ENCODE data around the gene FIBIN.

Gene FIBIN

DNA sequence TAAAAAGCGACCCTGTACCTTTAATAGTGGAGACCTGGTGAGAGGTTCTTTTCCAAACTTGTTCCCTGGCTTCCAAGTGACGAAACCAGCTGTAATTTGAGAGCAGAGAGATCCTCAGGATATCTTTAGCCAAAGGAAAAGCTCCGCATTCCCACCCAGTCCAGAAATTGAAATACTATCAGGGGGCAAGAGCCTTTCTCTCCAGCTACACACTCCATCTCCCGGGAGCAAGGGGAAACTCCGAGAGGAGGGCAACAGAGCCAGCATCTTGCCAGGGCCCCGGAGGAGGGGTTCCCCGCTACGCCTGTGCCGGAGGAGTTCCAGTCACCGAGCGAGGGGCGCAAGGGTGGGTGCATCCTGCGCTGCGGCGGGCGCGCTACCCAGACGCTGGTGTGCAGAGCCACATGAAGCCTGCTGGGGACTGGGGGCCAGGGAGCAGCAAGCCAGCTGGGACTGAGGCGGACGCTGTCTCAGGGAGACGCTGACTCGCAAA is at the start of gene FIBIN:
Gene FIBIN, plus strand, starts transcription at position 148 of the 493 bp plus-strand sequence. CDS start 415 bp downstream, outside the sequence.
- TF ChIP-seq, protein P1, sequence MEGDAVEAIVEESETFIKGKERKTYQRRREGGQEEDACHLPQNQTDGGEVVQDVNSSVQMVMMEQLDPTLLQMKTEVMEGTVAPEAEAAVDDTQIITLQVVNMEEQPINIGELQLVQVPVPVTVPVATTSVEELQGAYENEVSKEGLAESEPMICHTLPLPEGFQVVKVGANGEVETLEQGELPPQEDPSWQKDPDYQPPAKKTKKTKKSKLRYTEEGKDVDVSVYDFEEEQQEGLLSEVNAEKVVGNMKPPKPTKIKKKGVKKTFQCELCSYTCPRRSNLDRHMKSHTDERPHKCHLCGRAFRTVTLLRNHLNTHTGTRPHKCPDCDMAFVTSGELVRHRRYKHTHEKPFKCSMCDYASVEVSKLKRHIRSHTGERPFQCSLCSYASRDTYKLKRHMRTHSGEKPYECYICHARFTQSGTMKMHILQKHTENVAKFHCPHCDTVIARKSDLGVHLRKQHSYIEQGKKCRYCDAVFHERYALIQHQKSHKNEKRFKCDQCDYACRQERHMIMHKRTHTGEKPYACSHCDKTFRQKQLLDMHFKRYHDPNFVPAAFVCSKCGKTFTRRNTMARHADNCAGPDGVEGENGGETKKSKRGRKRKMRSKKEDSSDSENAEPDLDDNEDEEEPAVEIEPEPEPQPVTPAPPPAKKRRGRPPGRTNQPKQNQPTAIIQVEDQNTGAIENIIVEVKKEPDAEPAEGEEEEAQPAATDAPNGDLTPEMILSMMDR (conservative IDR thresholded peaks at IDR 0.05; ENCODE audit: low read depth, low read length), result peak; percentile 16
- H3K4me3 ChIP-seq (ENCODE audit: low read depth, low read length), result peak within 1 kb of the TSS; percentile 73
- peak; percentile 84 for DNase-seq (ENCODE audit: low read depth)

- TF ChIP-seq, protein P1 (conservative IDR thresholded peaks at IDR 0.05; ENCODE audit: low read depth, low read length), result no peak
- DNase-seq (ENCODE audit: low read depth), result peak; percentile 40
- H3K4me3 ChIP-seq (ENCODE audit: low read depth, low read length), result no peak overlapping the region
Observed at GRCh38 chr11:26944866-26945664, 48.8 kb upstream of the FIBIN start.

- peak; percentile 88 for DNase-seq (ENCODE audit: low read depth)
- TF ChIP-seq, protein P1 (conservative IDR thresholded peaks at IDR 0.05; ENCODE audit: low read depth, low read length), result no peak
- no peak overlapping the region for H3K4me3 ChIP-seq (ENCODE audit: low read depth, low read length)
Observed at GRCh38 chr11:26946257-26946716, 47.6 kb upstream of the FIBIN start.

DNA sequence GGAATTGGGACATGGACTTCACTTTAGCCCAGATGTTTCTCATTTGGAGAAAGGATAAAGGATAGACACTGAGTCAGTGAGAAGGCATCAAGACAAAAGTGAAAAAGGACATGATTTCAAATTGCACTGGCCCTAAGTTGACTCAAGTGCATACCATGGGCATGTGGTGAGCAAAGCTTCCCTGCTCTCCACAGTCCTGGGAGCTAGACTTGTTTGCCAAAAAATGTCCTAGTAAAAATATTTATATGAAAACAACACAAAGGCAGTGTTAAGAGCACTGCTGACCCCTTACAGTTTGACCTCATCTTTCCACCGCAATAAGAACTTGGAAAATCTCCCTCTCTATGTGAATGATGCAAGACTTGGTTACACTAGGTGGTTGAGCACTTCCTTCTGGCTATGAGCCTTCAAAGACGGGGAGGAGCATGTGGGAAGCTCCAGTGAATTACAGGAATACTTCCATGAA is 46.5 kb upstream of the FIBIN start:
- DNase-seq (ENCODE audit: low read depth), result peak; percentile 100
- no peak overlapping the region for H3K4me3 ChIP-seq (ENCODE audit: low read depth, low read length)

DNA sequence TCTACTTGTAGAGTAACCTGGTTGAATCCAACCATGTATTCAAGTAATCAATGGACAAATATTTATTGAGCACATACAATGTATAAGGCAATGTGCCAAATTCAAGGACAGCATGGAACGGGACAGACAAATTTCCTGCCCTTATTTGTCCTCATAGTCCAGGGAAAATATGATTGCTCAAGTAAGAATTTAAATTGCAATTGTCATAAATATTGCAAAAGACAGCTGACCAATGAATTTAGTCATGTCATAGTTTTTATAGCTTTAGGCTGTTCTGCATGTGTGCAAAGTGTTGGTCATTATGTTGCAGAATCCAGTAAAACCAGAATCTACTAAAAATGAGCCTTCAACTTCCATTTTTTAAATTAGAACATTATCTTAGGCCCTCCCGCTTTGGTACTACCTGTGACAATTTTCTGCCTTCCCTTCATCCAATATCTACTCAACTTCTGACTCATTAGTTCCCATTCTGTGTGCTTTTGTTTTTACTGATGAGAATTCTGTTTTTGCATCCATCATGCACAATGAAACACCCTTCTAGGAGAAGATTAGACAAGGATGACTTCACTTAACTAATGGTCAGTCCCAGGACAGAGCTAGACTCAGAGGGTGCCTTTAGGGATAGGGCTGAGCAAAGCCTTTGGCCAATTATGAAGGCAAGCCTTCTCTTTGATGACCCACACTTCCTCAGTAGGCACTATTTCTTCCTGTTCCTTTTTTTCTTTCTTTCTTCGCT is 45.8 kb upstream of the FIBIN start:
- no peak overlapping the region for H3K4me3 ChIP-seq (ENCODE audit: low read depth, low read length)
- peak; percentile 65 for DNase-seq (ENCODE audit: low read depth)
- TF ChIP-seq, protein P1 (conservative IDR thresholded peaks at IDR 0.05; ENCODE audit: low read depth, low read length), result no peak

More for the DNA sequence above, 46.5 kb upstream of the FIBIN start:
- TF ChIP-seq, protein P1 (conservative IDR thresholded peaks at IDR 0.05; ENCODE audit: low read depth, low read length), result no peak

- DNase-seq (ENCODE audit: low read depth), result peak; percentile 44
- H3K4me3 ChIP-seq (ENCODE audit: low read depth, low read length), result no peak overlapping the region
- TF ChIP-seq, protein P1 (conservative IDR thresholded peaks at IDR 0.05; ENCODE audit: low read depth, low read length), result no peak
Observed at GRCh38 chr11:26948881-26949280, 45.0 kb upstream of the FIBIN start.

Measured in choroid plexus epithelial cell (primary cell).